CD4-positive, alpha-beta T cell treated with Interleukin-10 for 1 hour (primary cell): ENCODE measurements around the gene TRPV2.

ENCODE experiments used
- DNase-seq: peaks from one replicate; pipeline ENCODE4 v3.0.0-alpha.2; 2020

TRPV2 gene

GRCh38 chr17:16406742-16407674 lies 8.4 kb upstream of the TRPV2 start:
- no peak for DNase-seq

DNA sequence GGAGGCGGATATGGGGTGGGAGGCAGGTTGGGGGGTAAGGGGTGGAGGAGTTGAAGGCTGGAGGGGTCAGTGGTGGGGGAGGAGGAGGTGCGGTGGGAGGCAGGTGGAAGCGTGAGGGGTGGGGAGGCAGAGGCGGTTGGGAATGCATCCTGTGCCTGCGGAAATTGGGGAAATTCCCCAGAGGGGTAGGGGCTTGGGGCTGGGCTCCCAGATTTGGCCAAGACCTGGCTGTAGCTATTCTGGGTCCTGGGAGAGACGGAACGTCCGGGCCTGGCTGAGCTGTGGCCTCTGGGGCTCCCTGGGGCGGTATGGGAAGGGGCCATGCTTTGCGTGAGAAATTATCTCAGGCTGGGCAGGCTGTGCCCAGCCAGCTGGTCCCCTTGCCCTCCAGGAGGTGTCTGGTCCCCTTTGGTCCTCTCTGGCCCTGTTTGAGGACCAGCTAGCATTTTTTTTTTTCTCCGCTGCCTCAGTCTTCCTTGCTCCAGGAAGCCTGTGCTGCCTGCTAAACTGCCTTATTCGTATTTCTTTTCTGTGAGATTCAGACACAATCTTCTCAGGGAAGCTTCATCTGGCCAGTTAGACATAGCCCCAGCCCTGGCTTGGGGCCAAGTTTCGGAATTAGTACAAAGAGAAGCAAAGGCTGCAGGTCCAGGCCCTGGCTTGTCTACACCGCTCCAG lies 7.3 kb upstream of the TRPV2 start:
- no peak for DNase-seq

GRCh38 chr17:16417399-16417798 lies 2.0 kb downstream of the TRPV2 start:
- no peak for DNase-seq

DNA sequence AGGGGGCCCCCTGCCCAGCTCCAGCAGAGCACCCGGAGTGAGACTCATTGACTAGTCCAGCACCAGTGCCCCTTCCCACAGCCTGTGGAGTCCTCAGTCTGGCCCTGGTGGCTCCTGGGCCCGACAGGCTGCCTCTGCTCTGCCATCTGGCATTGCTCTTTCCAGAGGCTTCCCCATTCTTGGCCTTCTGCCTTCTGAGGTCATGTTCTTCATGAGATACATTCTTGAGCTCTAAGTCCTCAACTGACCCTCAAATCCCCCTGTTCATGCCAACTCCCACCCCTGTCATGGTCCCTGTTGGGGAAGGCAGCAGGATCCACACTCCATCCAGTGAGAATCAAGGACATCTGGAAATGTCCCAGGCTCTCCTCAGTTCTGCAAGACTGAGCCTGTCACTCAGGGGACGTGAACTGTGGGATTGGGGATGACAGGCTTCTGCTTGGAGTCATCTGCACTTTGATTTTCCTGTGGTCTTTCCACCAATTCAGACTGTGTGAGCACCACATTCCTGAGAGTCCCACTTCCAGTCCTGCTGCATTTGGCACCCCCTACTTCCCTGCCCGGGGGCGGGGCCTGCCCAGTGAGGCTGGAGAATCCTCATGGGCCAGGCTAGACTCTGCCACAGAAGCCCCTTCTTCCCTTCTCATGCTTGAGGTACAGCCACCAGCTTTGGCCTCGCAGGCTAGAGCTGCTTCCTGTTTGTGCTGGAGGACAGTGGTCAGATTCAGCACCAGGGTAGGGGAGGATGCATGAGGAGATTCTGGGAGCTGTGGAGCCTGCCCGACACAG lies 2.7 kb downstream of the TRPV2 start:
- no peak for DNase-seq

- DNase-seq = no peak
These were observed 3.3 kb downstream of the TRPV2 start for GRCh38 chr17:16418685-16419068.

DNA sequence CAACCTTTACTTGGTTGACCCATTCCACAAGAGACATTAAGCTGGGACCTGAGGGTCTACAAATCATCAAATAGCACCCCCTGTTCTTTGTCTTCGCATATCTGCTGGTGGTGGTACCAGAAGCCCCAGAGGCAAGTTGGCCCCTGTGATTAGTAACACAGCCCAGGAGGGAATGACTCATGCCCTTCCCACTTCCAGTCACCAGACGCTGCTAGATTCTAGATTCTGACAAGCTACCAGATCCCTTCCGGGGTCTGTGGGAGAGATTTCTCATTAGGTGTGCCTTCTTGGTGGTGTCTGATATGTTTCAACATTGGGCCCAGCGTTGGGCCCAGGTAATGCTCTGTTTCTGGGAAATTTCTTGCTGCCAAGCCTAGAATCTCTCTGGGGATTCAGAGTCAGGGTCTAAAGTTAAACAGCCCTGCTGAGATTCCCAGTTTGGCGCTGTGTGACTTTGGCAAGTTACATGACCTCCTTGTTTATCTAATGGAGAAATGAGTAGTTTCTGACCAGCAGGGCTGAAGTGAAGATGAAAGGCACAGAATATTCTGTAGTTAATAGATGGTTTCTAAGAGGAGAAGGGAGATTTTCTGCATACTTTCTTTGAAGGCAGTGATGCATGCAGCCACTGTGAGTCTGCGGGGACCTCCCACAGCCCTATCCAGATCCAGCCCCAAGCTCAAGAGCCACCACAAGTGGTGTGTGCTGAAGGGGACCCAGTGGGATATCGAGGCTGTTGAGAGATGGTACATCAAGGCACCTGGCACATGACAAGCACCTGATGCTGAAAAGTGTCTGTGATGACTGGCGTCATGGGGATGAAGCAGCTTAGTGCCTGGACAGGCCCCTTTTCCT lies 3.9 kb downstream of the TRPV2 start:
- DNase-seq = peak; percentile 48

GRCh38 chr17:16419929-16420271 lies 4.5 kb downstream of the TRPV2 start:
- peak; percentile 50 for DNase-seq

DNA sequence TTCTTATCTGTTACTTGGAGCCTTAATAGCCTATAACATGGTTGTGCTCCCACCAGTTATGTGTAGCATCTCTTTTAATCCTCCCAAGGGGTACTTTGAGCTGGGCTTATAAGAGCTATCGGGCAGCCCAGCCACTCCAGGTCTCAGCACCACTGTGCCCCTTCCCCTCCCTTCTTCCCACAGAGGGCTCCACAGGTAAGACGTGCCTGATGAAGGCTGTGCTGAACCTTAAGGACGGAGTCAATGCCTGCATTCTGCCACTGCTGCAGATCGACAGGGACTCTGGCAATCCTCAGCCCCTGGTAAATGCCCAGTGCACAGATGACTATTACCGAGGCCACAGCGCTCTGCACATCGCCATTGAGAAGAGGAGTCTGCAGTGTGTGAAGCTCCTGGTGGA lies 7.0 kb downstream of the TRPV2 start:
- DNase-seq = no peak

- DNase-seq = no peak
These were observed 8.0 kb downstream of the TRPV2 start for GRCh38 chr17:16423226-16423872.

- no peak for DNase-seq
These were observed 9.8 kb downstream of the TRPV2 start for GRCh38 chr17:16425202-16425601.

DNA sequence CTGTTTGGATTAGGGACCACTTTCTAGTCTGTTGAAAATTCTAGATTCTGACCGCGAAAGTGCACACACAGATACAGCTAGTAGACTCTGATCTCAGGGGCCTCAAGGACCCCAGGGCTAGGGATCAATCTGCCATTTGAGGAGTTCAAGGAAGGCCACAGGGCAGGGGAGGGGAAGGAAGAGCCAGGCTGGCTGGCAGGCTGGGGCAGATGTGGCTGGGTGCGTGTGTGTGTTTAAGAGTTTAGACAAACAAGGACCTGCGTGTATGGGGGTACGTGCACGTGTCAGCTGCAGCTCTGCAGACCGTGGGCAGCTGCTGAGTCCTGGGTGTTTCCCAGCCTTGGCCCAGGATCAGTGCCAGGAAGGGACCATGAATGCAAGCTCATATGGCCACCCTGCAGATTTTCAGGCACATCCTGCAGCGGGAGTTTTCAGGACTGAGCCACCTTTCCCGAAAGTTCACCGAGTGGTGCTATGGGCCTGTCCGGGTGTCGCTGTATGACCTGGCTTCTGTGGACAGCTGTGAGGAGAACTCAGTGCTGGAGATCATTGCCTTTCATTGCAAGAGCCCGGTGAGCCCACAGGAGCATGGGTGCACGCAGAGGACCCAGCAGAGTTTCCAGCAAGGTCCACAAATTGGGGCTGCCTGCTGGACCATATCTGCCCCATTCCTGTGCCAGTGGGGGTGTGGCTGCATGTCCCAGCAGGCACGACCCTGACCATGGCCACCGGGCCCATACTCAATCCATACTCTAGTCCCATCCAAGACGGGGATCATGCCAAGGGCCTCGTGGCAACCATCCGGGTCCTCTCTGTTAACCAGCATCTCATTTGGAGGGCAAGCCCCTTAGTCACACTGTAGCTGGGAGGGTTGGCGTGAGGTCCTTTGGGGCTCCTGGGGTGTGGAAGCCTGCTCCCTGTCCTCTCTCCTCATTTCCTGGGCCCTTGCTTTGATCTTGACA lies 10.6 kb downstream of the TRPV2 start:
- DNase-seq = no peak

DNA sequence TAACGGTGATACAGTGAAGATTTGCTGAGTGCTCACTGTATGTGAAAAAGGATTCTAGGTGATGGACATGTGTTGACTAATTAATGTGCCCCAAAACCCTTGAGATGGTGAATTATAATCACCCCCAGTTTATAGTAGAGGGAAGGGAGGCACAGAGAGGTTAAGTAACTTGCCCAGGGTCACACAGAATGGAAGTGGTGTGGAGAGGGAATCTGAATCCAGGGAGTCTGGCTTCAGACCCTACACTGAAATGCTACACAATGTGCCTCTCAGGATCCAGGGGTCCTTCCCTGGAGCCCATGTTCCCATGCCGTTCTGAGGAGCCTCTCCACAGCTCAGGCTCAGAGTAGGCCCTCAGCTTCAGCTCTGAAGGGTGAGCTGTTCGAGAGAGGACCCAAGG lies 11.6 kb downstream of the TRPV2 start:
- no peak for DNase-seq

DNA sequence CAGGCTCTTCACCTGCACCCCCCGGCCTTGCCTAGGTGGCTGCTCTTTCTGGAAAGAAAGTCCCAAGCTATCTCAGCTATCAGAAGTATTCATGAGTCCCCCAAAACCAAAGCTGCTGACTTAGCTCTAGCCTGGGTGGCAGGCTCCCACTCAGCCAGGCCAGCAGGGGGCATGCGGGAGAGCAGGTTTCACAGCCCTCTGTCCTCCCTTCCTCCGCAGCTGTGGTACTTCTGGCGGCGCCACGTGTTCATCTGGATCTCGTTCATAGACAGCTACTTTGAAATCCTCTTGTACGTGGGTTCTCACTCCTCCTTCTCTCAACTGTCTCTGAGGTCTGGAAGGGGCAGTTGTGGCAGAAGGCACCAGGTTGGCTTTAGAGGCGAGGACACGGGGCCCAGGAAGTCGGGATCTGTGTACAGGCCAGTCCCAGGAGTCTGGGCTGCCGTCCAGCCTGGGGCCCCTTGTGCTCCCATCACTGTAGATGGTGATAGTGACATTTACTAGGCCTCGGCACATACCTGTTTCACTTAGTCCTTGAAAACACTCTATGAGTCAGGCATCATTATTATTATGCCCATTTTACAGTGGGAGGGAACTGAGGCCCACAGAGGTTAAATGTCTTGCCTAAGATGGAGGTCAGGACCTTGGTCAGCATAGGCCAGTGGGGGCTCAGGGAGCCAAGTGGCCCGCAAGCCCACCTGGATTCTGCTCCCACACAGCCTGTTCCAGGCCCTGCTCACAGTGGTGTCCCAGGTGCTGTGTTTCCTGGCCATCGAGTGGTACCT lies 12.9 kb downstream of the TRPV2 start:
- DNase-seq = peak; percentile 49

- DNase-seq = no peak
These were observed 13.7 kb downstream of the TRPV2 start for GRCh38 chr17:16429083-16429482.

GRCh38 chr17:16430650-16431049 lies 15.3 kb downstream of the TRPV2 start:
- no peak for DNase-seq

DNA sequence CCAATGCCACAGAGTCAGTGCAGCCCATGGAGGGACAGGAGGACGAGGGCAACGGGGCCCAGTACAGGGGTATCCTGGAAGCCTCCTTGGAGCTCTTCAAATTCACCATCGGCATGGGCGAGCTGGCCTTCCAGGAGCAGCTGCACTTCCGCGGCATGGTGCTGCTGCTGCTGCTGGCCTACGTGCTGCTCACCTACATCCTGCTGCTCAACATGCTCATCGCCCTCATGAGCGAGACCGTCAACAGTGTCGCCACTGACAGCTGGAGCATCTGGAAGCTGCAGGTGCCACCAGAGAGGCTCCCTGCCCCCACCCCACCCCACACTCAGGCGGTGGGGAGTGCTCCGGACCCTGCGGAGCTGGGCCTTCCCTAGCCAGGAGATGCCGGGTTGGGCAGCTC lies 16.6 kb downstream of the TRPV2 start:
- DNase-seq = no peak

DNA sequence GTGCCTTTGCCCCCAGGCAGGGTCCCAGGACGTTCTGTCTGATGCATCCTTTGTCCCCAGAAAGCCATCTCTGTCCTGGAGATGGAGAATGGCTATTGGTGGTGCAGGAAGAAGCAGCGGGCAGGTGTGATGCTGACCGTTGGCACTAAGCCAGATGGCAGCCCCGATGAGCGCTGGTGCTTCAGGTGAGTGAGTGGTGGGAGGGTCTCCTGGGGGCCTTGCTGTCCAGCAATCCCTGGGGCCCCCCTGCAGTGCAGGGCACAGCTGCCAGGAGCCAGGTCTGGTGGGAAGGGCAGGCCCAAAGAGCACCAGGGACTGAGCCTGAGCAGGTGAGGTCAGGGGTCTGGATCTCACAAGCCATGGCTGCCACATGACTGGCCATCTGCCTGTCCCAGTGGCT lies 18.1 kb downstream of the TRPV2 start:
- DNase-seq = no peak

DNA sequence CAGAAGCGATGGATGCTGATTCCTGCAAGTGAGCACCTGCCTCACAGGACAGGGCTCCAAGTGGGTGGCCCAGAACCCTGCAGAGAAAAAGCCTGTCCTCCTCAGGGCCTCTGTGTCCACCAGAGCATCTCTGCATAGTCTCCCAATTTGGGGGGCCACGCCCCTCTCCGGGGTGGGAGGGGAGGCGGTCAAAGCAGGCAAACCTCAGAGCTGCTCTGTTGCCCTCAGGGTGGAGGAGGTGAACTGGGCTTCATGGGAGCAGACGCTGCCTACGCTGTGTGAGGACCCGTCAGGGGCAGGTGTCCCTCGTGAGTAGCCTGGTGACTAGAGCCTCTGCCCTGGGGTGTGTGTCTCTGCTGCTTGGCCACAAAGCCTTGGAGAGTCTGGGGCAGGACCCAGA lies 19.3 kb downstream of the TRPV2 start:
- DNase-seq = no peak

DNA sequence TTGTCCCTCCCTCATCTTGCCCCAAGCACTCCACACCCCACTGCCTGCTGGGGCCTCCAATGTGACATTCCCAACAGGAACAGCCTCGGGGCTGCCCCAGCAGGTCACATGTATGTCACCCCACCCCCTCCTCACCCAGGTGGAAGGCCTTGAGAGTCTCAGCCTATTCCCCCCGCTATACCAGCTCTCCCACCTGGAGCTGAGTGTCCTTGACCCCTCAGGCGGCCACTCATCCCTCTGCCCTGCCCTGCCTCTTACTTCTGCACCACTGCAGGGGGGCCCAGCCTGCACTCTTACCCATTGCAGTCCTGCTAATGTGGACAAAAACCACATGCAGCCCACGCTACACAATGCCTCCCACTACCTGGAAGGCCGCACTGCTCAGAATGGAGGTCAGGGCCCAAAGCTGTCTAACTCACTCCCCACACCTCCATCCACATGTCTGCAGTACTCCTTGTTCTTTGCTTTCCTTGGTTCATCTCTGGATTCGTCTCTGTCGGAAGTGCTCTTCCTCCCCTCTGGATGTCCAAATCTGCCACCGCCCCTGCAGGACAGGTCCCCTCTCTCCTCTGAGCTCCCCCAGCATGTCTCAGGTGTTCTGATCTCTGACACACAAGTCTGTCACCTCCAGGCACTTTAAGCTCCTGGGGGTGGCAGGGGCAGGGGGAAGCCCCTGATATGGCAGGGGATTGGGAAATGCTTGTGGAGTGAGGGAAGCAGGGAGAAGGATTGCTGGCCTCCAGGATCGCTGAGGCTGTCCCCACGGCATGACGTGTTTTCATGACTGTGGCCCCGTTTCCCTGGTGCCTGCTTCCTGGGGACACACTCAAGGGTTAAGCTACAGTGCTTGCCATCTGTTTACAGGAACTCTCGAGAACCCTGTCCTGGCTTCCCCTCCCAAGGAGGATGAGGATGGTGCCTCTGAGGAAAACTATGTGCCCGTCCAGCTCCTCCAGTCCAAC lies 20.8 kb downstream of the TRPV2 start:
- no peak for DNase-seq
